Esophagus muscularis mucosa (tissue), 4 donors: ENCODE measurements around the gene KIF16B.

Experiments used
- CTCF ChIP-seq, 3 experiments: fragments of 200-600 bp in 2 of 3; fragments of 450-650 bp in 1 of 3; sonication (generic) in 2 of 3; IDR thresholded peaks; one replicate each; pipeline ENCODE4 v1.5.1; 2017 to 2019; ENCODE audit warnings: antibody characterized with exemption in 3 of 3, mild to moderate bottlenecking in 2 of 3, moderate library complexity in 1 of 3
- EP300 ChIP-seq: sonication (generic); formaldehyde crosslinking; IDR thresholded peaks from one replicate; pipeline ENCODE4 v1.6.1; 2017; ENCODE audit warnings: antibody characterized with exemption
- POLR2AphosphoS5 ChIP-seq, 2 donors: sonication (generic); formaldehyde crosslinking; IDR thresholded peaks; one replicate each; pipeline ENCODE4 v1.6.1; 2017; ENCODE audit warnings: antibody characterized with exemption in 2 of 2

DNA sequence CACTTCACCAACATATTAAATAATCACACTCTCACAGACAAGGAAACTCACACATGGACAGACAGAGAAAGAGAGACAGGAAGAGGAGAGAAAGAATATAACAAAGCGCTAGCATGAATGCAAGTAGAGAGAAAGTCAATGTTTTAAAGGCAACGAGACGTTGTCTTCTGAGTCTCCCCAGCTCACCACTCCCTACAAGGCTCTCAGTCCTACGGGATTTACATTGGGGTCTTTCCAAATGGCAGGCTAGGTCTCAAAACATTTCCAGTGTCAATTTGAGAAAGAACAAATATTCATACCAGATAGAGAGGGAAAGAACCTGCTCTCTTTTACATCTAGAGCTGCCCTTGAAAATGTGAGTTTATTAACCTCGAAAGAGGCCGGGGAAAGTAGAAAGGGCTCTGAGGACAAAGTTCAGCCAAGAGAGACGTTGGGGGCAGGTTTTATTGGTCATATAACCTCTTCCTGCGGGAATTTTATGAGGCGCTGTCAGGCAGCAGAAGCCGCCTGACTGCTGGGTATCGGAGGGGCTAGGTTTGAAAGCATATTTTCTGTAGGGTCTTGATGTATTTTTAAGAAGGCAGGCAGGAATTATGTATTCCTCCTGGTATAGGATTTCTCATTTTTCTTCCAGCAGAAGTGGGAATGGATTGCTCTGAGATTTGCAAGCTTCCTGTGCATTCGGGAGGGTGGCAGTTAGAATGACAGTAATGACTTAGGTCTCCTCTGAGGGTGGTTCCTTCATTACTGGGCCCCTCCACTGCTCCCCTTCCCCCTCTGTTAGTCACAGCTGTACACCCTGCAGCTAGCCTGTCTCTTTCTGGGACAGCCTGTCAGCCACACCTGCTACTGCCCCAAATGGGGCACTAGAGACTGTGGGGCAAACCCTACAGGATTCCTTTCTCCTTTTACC lies 34.4 kb upstream of the KIF16B start:
- TF ChIP-seq POLR2AphosphoS5 (IDR thresholded peaks at IDR 0.05) (no peak), EP300 (no peak), CTCF (IDR thresholded peaks at IDR 0.05) (no peak)
